K562 (cell line): ENCODE results near the gene ATXN7L2.

ENCODE experiments used
- ATF3 ChIP-seq, 2 experiments: fragments of 450-650 bp in 1 of 2; sonication (generic) in 1 of 2; formaldehyde crosslinking in 1 of 2; IDR thresholded peaks in 1 of 2; conservative IDR thresholded peaks in 1 of 2; 2 replicates each; pipeline versions ENCODE4 v1.6.1 to v1.8.1; 2016 to 2023; ENCODE audit warnings: mild to moderate bottlenecking in 2 of 2, moderate library complexity in 2 of 2, inconsistent platforms in 1 of 2, missing genetic modification reagents in 1 of 2
- BRCA1 ChIP-seq, 2 experiments: fragments of 450-650 bp in 1 of 2; sonication (generic) in 1 of 2; formaldehyde crosslinking in 1 of 2; IDR thresholded peaks; 2 replicates each; pipeline versions ENCODE4 v1.5.0 to v1.6.1; 2017 to 2020; ENCODE audit warnings: mild to moderate bottlenecking in 1 of 2, missing genetic modification reagents in 1 of 2
- CBX5 ChIP-seq: IDR thresholded peaks from 2 replicates; pipeline ENCODE4 v1.6.1; 2014; ENCODE audit warnings: low read depth, borderline replicate concordance
- CREM ChIP-seq: IDR thresholded peaks from 2 replicates; pipeline ENCODE4 v1.6.1; 2014; ENCODE audit warnings: antibody characterized with exemption, low read depth
- CTCF ChIP-seq, 3 experiments: IDR thresholded peaks in 2 of 3; conservative IDR thresholded peaks in 1 of 3; 2 replicates each; pipeline ENCODE4 v1.5.1; 2011 to 2012; ENCODE audit warnings: low read length in 3 of 3, mild to moderate bottlenecking in 3 of 3, control low read depth in 2 of 3, improper control_type of control experiment in 1 of 3, inconsistent platforms in 1 of 3, low read depth in 1 of 3, mixed read lengths in 1 of 3, moderate library complexity in 1 of 3; ENCODE audit not compliant: insufficient read depth in 2 of 3
- EZH2 ChIP-seq: IDR thresholded peaks from 2 replicates; pipeline ENCODE4 v1.6.1; 2012; ENCODE audit warnings: low read depth, mild to moderate bottlenecking, inconsistent platforms, low read length, borderline replicate concordance
- FOS ChIP-seq: IDR thresholded peaks from 3 replicates; pipeline ENCODE4 v1.6.1; 2011; ENCODE audit not compliant: insufficient read length; ENCODE audit errors: extremely low read depth
- PBX2 ChIP-seq, 2 experiments: IDR thresholded peaks in 1 of 2; conservative IDR thresholded peaks in 1 of 2; 2 replicates each; pipeline ENCODE4 v1.6.1; 2016; ENCODE audit warnings: low read depth in 2 of 2, mild to moderate bottlenecking in 1 of 2, missing compliant biosample characterization in 1 of 2, missing genetic modification characterization in 1 of 2, moderate library complexity in 1 of 2
- SRF ChIP-seq, 2 experiments: fragments of 250-450, 450-650 bp in 1 of 2; sonication (Bioruptor Pico) in 1 of 2; sonication (generic) in 1 of 2; formaldehyde crosslinking; IDR thresholded peaks; 2 replicates each; pipeline versions ENCODE4 v1.5.0 to v1.5.1; 2020 to 2022; ENCODE audit warnings: mild to moderate bottlenecking in 1 of 2, missing genetic modification reagents in 1 of 2
- SRSF9 ChIP-seq: fragments of 200-400 bp; formaldehyde crosslinking; IDR thresholded peaks from 2 replicates; pipeline ENCODE4 v1.6.1; 2017; ENCODE audit warnings: low read depth, low read length, borderline replicate concordance
- ZBTB40 ChIP-seq, 2 experiments: fragments of 450-650 bp in 1 of 2; sonication (generic) in 1 of 2; formaldehyde crosslinking in 1 of 2; IDR thresholded peaks; 2 replicates each; pipeline versions ENCODE4 v1.7.1 to v1.9.0; 2016 to 2022; ENCODE audit warnings: inconsistent platforms in 1 of 2, mild to moderate bottlenecking in 1 of 2, missing genetic modification reagents in 1 of 2
- ZNF121 ChIP-seq: sonication (generic); formaldehyde crosslinking; conservative IDR thresholded peaks from 2 replicates; pipeline ENCODE4 v1.8.0; 2022; ENCODE audit warnings: missing genetic modification reagents
- ZNF707 ChIP-seq: fragments of 250-450 bp; sonication (Bioruptor Pico); conservative IDR thresholded peaks from 2 replicates; pipeline ENCODE4 v1.8.0; 2022; ENCODE audit warnings: inconsistent platforms, mild to moderate bottlenecking, moderate library complexity

GRCh38 chr1:109484519-109484975 lies 842 bp downstream of the ATXN7L2 start:
- TF ChIP-seq ZNF707, result no peak
- no peak for TF ChIP-seq PBX2 (CRISPR knock-in tag; IDR thresholded peaks at IDR 0.05; ENCODE audit: low read depth)
- TF ChIP-seq PBX2 (tag; conservative IDR thresholded peaks at IDR 0.05; ENCODE audit: low read depth), result no peak
- no peak for TF ChIP-seq ATF3 (IDR thresholded peaks at IDR 0.05)
- no peak for TF ChIP-seq ATF3 (CRISPR knock-in tag; conservative IDR thresholded peaks at IDR 0.05)
- TF ChIP-seq SRF (CRISPR knock-in tag; IDR thresholded peaks at IDR 0.05), result no peak
- TF ChIP-seq CBX5, result no peak
- no peak for TF ChIP-seq FOS
- TF ChIP-seq ZBTB40 (IDR thresholded peaks at IDR 0.05), result 0 out of 2 replicates have a peak, but pooled peaks have one; percentile 29
- TF ChIP-seq ZBTB40 (CRISPR knock-in tag; IDR thresholded peaks at IDR 0.05), result no peak
- TF ChIP-seq CTCF (IDR thresholded peaks at IDR 0.05 in 2 of 3, conservative IDR thresholded peaks at IDR 0.05 in 1 of 3; ENCODE audit: insufficient read depth in 2 of 3, low read depth in 1 of 3, low read length in 3 of 3), result no peak
- TF ChIP-seq BRCA1 (IDR thresholded peaks at IDR 0.05), result no peak
- no peak for TF ChIP-seq BRCA1 (CRISPR knock-in tag; IDR thresholded peaks at IDR 0.05)
- no peak for TF ChIP-seq ZNF121
- TF ChIP-seq SRSF9, result no peak
- no peak for TF ChIP-seq CREM
- no peak for TF ChIP-seq EZH2
